IMR-90 (cell line): ENCODE results near the gene GTF2A1L. TPM values are rescaled to one million over a fixed set of nuclear protein-coding genes. Genes with fewer than 3 reads are reported as not detected.

Experiments used
- ATAC-seq: fragments of 200-7000 bp; cut with Tn5 transposase; 2 replicates; pipeline ENCODE4 v1.9.1; 2020; ENCODE audit warnings: low read depth, mild to moderate bottlenecking, moderate library complexity
- BruUV-seq: library from RNA; stranded (reverse); fragments of 400-500 nt; replicated peaks from 2 replicates; lab custom pipeline; 2021; lab: Mats Ljungman, UMichigan
- CTCF ChIA-PET: fragments of 300-600 bp; formaldehyde crosslinking; extraction: SDS; loops from one replicate; lab custom pipeline; 2021; ENCODE audit warnings: antibody characterized with exemption; lab: Yijun Ruan, JAX
- POLR2A ChIA-PET: fragments of 300-600 bp; sonication (Branson Sonifier 250); formaldehyde crosslinking; loops from one replicate; lab custom pipeline; 2022; ENCODE audit warnings: antibody characterized with exemption; ENCODE audit not compliant: unreplicated experiment; lab: Charles Lee
- DNase-seq: peaks from one replicate; pipeline ENCODE4 v3.0.0; 2013
- H2AFZ ChIP-seq: replicated peaks from 2 replicates; pipeline ENCODE3; 2013; ENCODE audit warnings: low read length, mild to moderate bottlenecking; ENCODE audit not compliant: poor library complexity
- H2AK5ac ChIP-seq: 2 replicates; pipeline ENCODE4 v1.6.1; 2013; ENCODE audit warnings: low read depth, low read length, inconsistent platforms
- H2AK9ac ChIP-seq: replicated peaks from 2 replicates; pipeline ENCODE3; 2013; ENCODE audit warnings: mild to moderate bottlenecking, low read depth, low read length, moderate library complexity; ENCODE audit not compliant: poor library complexity
- H2BK120ac ChIP-seq: 2 replicates; pipeline ENCODE4 v1.6.1; 2013; ENCODE audit warnings: low read depth, low read length, inconsistent platforms
- H2BK15ac ChIP-seq: 3 replicates; pipeline ENCODE4 v1.6.1; 2013; ENCODE audit warnings: low read depth, low read length, inconsistent platforms
- H2BK20ac ChIP-seq: 2 replicates; pipeline ENCODE4 v1.6.1; 2013; ENCODE audit warnings: low read depth, mild to moderate bottlenecking, inconsistent platforms, low read length, moderate library complexity
- H2BK5ac ChIP-seq: 2 replicates; pipeline ENCODE4 v1.6.1; 2013; ENCODE audit warnings: mild to moderate bottlenecking, low read depth, low read length, inconsistent platforms; ENCODE audit not compliant: poor library complexity, severe bottlenecking
- H3K14ac ChIP-seq: replicated peaks from 2 replicates; pipeline ENCODE4 v1.6.1; 2013; ENCODE audit warnings: low read depth, low read length, inconsistent platforms
- H3K18ac ChIP-seq: 2 replicates; pipeline ENCODE4 v1.6.1; 2013; ENCODE audit warnings: low read depth, low read length, control low read depth
- H3K23ac ChIP-seq: 2 replicates; pipeline ENCODE4 v1.6.1; 2013; ENCODE audit warnings: low read depth, low read length, inconsistent platforms
- H3K27ac ChIP-seq: 2 replicates; pipeline ENCODE4 v1.5.1; 2013; ENCODE audit warnings: mild to moderate bottlenecking, control low read depth, low read length; ENCODE audit not compliant: insufficient read depth
- H3K27me3 ChIP-seq: 2 replicates; pipeline ENCODE4 v1.6.1; 2013; ENCODE audit warnings: low read length; ENCODE audit not compliant: control insufficient read depth, insufficient read depth
- H3K36me3 ChIP-seq: 2 replicates; pipeline ENCODE4 v1.6.1; 2013; ENCODE audit warnings: low read length, mixed read lengths; ENCODE audit not compliant: control insufficient read depth, insufficient read depth
- H3K4ac ChIP-seq: 2 replicates; pipeline ENCODE4 v1.6.1; 2013; ENCODE audit warnings: low read depth, low read length, inconsistent platforms
- H3K4me1 ChIP-seq: 2 replicates; pipeline ENCODE4 v1.6.1; 2013; ENCODE audit warnings: low read length, mixed read lengths; ENCODE audit not compliant: control insufficient read depth, insufficient read depth
- H3K4me2 ChIP-seq: 2 replicates; pipeline ENCODE4 v1.6.1; 2013; ENCODE audit warnings: low read depth, mild to moderate bottlenecking, control low read depth, low read length, moderate library complexity
- H3K4me3 ChIP-seq: 2 replicates; pipeline ENCODE4 v1.5.1; 2013; ENCODE audit warnings: low read depth, mild to moderate bottlenecking, control low read depth, low read length, moderate library complexity; ENCODE audit not compliant: insufficient read depth
- H3K56ac ChIP-seq: 2 replicates; pipeline ENCODE4 v1.6.1; 2013; ENCODE audit warnings: low read length, inconsistent platforms; ENCODE audit not compliant: insufficient read depth; ENCODE audit errors: extremely low read depth
- H3K79me1 ChIP-seq, 2 experiments: 2 replicates each; pipeline ENCODE4 v1.6.1; 2013; ENCODE audit warnings: low read length in 2 of 2, inconsistent platforms in 1 of 2, low read depth in 1 of 2
- H3K9ac ChIP-seq: 2 replicates; pipeline ENCODE4 v1.6.1; 2013; ENCODE audit warnings: low read depth, low read length, control low read depth
- H3K9me1 ChIP-seq: 2 replicates; pipeline ENCODE4 v1.6.1; 2013; ENCODE audit warnings: low read length, inconsistent platforms; ENCODE audit not compliant: insufficient read depth
- H3K9me3 ChIP-seq: 2 replicates; pipeline ENCODE4 v1.6.1; 2013; ENCODE audit warnings: low read length; ENCODE audit not compliant: control insufficient read depth, insufficient read depth
- H4K20me1 ChIP-seq: 2 replicates; pipeline ENCODE4 v1.6.1; 2013; ENCODE audit warnings: low read length, inconsistent platforms; ENCODE audit not compliant: insufficient read depth
- H4K5ac ChIP-seq: 2 replicates; pipeline ENCODE4 v1.6.1; 2013; ENCODE audit warnings: mild to moderate bottlenecking, low read depth, low read length, control low read depth
- H4K8ac ChIP-seq, 2 experiments: 2 replicates each; pipeline ENCODE4 v1.6.1; 2013; ENCODE audit warnings: low read depth in 2 of 2, low read length in 2 of 2, control low read depth in 1 of 2, inconsistent platforms in 1 of 2
- H4K91ac ChIP-seq: 2 replicates; pipeline ENCODE4 v1.6.1; 2013; ENCODE audit warnings: low read depth, low read length, inconsistent platforms; ENCODE audit not compliant: insufficient read depth
- BHLHE40 ChIP-seq: fragments of 150-350 bp; IDR thresholded peaks from 2 replicates; pipeline ENCODE4 v1.6.1; 2016; ENCODE audit warnings: mild to moderate bottlenecking, low read depth, low read length
- CEBPB ChIP-seq: IDR thresholded peaks from 2 replicates; pipeline ENCODE4 v1.6.1; 2012; ENCODE audit warnings: low read depth, low read length, improper control_type of control experiment
- CHD1 ChIP-seq: IDR thresholded peaks from 2 replicates; pipeline ENCODE4 v1.6.1; 2012; ENCODE audit warnings: low read depth, low read length, improper control_type of control experiment
- FOS ChIP-seq: fragments of 150-350 bp; IDR thresholded peaks from 2 replicates; pipeline ENCODE4 v1.6.1; 2016; ENCODE audit warnings: low read depth, low read length
- MAFK ChIP-seq: IDR thresholded peaks from 2 replicates; pipeline ENCODE4 v1.6.1; 2012; ENCODE audit warnings: low read depth, low read length, improper control_type of control experiment
- MAZ ChIP-seq: IDR thresholded peaks from 2 replicates; pipeline ENCODE4 v1.6.1; 2012; ENCODE audit warnings: low read depth, mild to moderate bottlenecking, low read length, improper control_type of control experiment, moderate library complexity, borderline replicate concordance
- MXI1 ChIP-seq: IDR thresholded peaks from 2 replicates; pipeline ENCODE4 v1.6.1; 2012; ENCODE audit warnings: low read depth, mild to moderate bottlenecking, low read length, moderate library complexity, borderline replicate concordance
- NFE2L2 ChIP-seq: fragments of 150-350 bp; IDR thresholded peaks from 2 replicates; pipeline ENCODE4 v1.6.1; 2016; ENCODE audit warnings: low read depth, mild to moderate bottlenecking, low read length
- POLR2A ChIP-seq: IDR thresholded peaks from 2 replicates; pipeline ENCODE4 v1.6.1; 2012; ENCODE audit warnings: mild to moderate bottlenecking, low read depth, low read length
- RAD21 ChIP-seq: IDR thresholded peaks from 2 replicates; pipeline ENCODE4 v1.6.1; 2012; ENCODE audit warnings: low read length, improper control_type of control experiment
- RCOR1 ChIP-seq: IDR thresholded peaks from 2 replicates; pipeline ENCODE4 v1.6.1; 2012; ENCODE audit warnings: mild to moderate bottlenecking, low read length, improper control_type of control experiment; ENCODE audit not compliant: insufficient replicate concordance
- RFX5 ChIP-seq: IDR thresholded peaks from 2 replicates; pipeline ENCODE4 v1.8.0; 2012; ENCODE audit warnings: low read depth, mild to moderate bottlenecking, low read length, moderate library complexity
- SMC3 ChIP-seq: fragments of 150-350 bp; IDR thresholded peaks from 2 replicates; pipeline ENCODE4 v1.6.1; 2016; ENCODE audit warnings: low read depth, mild to moderate bottlenecking, antibody characterized with exemption, low read length, moderate library complexity
- WGBS, 2 experiments: methylation state at CpG; one replicate each; pipeline versions ENCODE4 v1.1.5 to v1.1.7; 2013; ENCODE audit warnings: missing lambda C conversion rate in 2 of 2; ENCODE audit not compliant: insufficient read length in 1 of 2; ENCODE audit errors: extremely low coverage in 2 of 2; 5-methylcytosine and 5-hydroxymethylcytosine counted together
- dilution Hi-C: fragments of 300-500 bp; cut with HindIII; formaldehyde crosslinking; loops from one replicate; pipeline ENCODE4 v1.14.3; 2018; ENCODE audit warnings: low sequenced_read_pairs; ENCODE audit not compliant: unreplicated experiment
- in situ Hi-C: fragments of 300-500 bp; cut with MboI; formaldehyde crosslinking; loops from 3 replicates; pipeline ENCODE4 v1.14.3; 2019; ENCODE audit warnings: low sequenced_read_pairs, inconsistent platforms, mixed read lengths
- intact Hi-C: fragments of 100-400 bp; cut with micrococcal nuclease; formaldehyde crosslinking; loops from 2 replicates; pipeline ENCODE4 v1.10.0; 2022
- polyA plus RNA-seq, 3 experiments: library from polyadenylated mRNA; depleted of rRNA; stranded (reverse); fragments of >200 nt; gene quantifications; 2 replicates each; pipeline ENCODE4 v1.2.3, GENCODE V29; 2012; ENCODE audit warnings: low replicate concordance in 1 of 3
- total RNA-seq: library from RNA; depleted of rRNA; stranded (reverse); fragments of >200 nt; gene quantifications from 2 replicates; pipeline ENCODE4 v1.2.3, GENCODE V29; 2012
- TF ChIP-seq, protein P1 (sequence below): conservative IDR thresholded peaks from 2 replicates; pipeline ENCODE4 v1.5.1; 2012; ENCODE audit warnings: mild to moderate bottlenecking, low read depth, low read length, improper control_type of control experiment
- TF ChIP-seq, protein P2 (sequence below): fragments of 150-350 bp; IDR thresholded peaks from 2 replicates; pipeline ENCODE4 v1.6.1; 2017; ENCODE audit warnings: mild to moderate bottlenecking, antibody characterized with exemption, low read length, low read depth
- TF ChIP-seq, protein P3 (sequence below): fragments of 150-350 bp; IDR thresholded peaks from 2 replicates; pipeline ENCODE4 v1.6.1; 2016; ENCODE audit warnings: low read depth, mild to moderate bottlenecking, low read length, moderate library complexity, borderline replicate concordance

Gene GTF2A1L
- total and polyA plus RNA-seq, 2 of the 4 experiments (the other 2 are of a cell fraction) = not detected

DNA sequence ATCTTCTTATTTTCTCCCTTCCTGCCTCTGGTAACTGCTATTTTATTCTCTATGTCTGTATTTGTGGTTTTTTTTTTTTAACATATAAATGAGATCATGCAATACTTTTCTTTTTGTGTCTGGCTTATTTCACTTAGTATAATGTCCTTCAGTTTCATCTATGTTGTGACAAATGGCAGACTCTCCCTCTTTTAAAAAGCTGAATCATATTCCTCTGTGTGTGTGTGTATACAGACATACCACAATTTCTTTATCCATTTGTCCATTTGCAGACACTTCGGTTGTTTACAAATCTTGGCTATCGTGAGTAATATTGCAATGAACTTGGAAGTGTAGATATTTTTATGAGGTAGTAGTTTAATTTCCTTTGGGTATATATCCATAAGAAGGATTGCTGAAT, 7.0 kb downstream of the GTF2A1L start:
- Histone ChIP-seq H2BK120ac (no peak overlapping the region), H2BK20ac (no peak overlapping the region), H3K9me3 (no peaks in the 10 kb centered on the region; the same call in 1 of the 2 replicates), H3K4ac (no peak overlapping the region), H3K4me2 (no peak overlapping the region), H3K56ac (no peak overlapping the region), H3K79me1 (no peaks in the 10 kb centered on the region), H3K23ac (no peak overlapping the region), H2AFZ (no peak overlapping the region), H4K91ac (no peak overlapping the region), H3K27me3 (no peaks in the 10 kb centered on the region), H4K5ac (no peak overlapping the region), H4K8ac (no peak overlapping the region), H3K9ac (no peak overlapping the region), H2BK5ac (no peak overlapping the region), H3K18ac (no peak overlapping the region), H2BK15ac (no peak overlapping the region), H3K14ac (no peak overlapping the region), H3K36me3 (no peaks in the 10 kb centered on the region), H3K4me3 (no peak overlapping the region), H3K9me1 (no peaks in the 10 kb centered on the region), H2AK9ac (no peak overlapping the region), H3K4me1 (no peaks in the 10 kb centered on the region), H2AK5ac (no peak overlapping the region), H3K27ac (no peak overlapping the region), H4K20me1 (no peaks in the 10 kb centered on the region)
- intact Hi-C loops = no loop called here
- ChIA-PET CTCF (no interaction called here), POLR2A (no interaction called here)
- no TSS peak for BruUV-seq
- DNase-seq (no peak), ATAC-seq (no peak)
- TF ChIP-seq BHLHE40 (no peak), NFE2L2 (no peak), MXI1 (no peak), MAZ (no peak), SMC3 (no peak), RFX5 (no peak), POLR2A (no peak), FOS (no peak), CEBPB (no peak), RCOR1 (no peak), CHD1 (no peak), RAD21 (no peak), MAFK (no peak)
- TF ChIP-seq, protein P1, sequence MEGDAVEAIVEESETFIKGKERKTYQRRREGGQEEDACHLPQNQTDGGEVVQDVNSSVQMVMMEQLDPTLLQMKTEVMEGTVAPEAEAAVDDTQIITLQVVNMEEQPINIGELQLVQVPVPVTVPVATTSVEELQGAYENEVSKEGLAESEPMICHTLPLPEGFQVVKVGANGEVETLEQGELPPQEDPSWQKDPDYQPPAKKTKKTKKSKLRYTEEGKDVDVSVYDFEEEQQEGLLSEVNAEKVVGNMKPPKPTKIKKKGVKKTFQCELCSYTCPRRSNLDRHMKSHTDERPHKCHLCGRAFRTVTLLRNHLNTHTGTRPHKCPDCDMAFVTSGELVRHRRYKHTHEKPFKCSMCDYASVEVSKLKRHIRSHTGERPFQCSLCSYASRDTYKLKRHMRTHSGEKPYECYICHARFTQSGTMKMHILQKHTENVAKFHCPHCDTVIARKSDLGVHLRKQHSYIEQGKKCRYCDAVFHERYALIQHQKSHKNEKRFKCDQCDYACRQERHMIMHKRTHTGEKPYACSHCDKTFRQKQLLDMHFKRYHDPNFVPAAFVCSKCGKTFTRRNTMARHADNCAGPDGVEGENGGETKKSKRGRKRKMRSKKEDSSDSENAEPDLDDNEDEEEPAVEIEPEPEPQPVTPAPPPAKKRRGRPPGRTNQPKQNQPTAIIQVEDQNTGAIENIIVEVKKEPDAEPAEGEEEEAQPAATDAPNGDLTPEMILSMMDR = no peak
- TF ChIP-seq, protein P2, sequence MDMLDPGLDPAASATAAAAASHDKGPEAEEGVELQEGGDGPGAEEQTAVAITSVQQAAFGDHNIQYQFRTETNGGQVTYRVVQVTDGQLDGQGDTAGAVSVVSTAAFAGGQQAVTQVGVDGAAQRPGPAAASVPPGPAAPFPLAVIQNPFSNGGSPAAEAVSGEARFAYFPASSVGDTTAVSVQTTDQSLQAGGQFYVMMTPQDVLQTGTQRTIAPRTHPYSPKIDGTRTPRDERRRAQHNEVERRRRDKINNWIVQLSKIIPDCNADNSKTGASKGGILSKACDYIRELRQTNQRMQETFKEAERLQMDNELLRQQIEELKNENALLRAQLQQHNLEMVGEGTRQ = no peak
- TF ChIP-seq, protein P3, sequence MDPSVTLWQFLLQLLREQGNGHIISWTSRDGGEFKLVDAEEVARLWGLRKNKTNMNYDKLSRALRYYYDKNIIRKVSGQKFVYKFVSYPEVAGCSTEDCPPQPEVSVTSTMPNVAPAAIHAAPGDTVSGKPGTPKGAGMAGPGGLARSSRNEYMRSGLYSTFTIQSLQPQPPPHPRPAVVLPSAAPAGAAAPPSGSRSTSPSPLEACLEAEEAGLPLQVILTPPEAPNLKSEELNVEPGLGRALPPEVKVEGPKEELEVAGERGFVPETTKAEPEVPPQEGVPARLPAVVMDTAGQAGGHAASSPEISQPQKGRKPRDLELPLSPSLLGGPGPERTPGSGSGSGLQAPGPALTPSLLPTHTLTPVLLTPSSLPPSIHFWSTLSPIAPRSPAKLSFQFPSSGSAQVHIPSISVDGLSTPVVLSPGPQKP = no peak
- WGBS, 2 experiments = no CpG with 5 or more reads among the region's 2 CpGs
- dilution Hi-C loops = no loop called here
- in situ Hi-C loops = no loop called here
